Osteocyte (in vitro differentiated cells): Measurements from ENCODE around the gene CNTN2. TPM values are rescaled to one million over a fixed set of nuclear protein-coding genes. Genes with fewer than 3 reads are reported as not detected.

Experiments used
- DNase-seq: peaks from one replicate; pipeline ENCODE4 v3.0.0; 2021; ENCODE audit warnings: mixed read lengths; ENCODE audit not compliant: unreplicated experiment; ENCODE audit errors: extremely low spot score
- H3K27ac Mint-ChIP-seq: one replicate; pipeline ENCODE4 v1.8.0; 2021; ENCODE audit warnings: mild to moderate bottlenecking, mixed read lengths; ENCODE audit not compliant: unreplicated experiment
- H3K27me3 Mint-ChIP-seq: one replicate; pipeline ENCODE4 v1.8.0; 2021; ENCODE audit warnings: mixed read lengths; ENCODE audit not compliant: unreplicated experiment
- H3K36me3 Mint-ChIP-seq: one replicate; pipeline ENCODE4 v1.8.0; 2021; ENCODE audit warnings: mixed read lengths; ENCODE audit not compliant: unreplicated experiment
- H3K4me1 Mint-ChIP-seq: one replicate; pipeline ENCODE4 v1.8.0; 2021; ENCODE audit warnings: mixed read lengths; ENCODE audit not compliant: unreplicated experiment
- H3K4me3 Mint-ChIP-seq: one replicate; pipeline ENCODE4 v1.8.0; 2021; ENCODE audit warnings: mild to moderate bottlenecking, moderate library complexity, mixed read lengths; ENCODE audit not compliant: unreplicated experiment
- H3K9me3 Mint-ChIP-seq: one replicate; pipeline ENCODE4 v1.8.0; 2021; ENCODE audit warnings: mixed read lengths; ENCODE audit not compliant: unreplicated experiment
- long read RNA-seq: library from polyadenylated mRNA; unstranded; transcript quantifications from one replicate; pipeline ENCODE4 v2.0.0, GENCODE V29; 2021
- total RNA-seq: library from RNA; stranded (reverse); gene quantifications from 2 replicates; pipeline ENCODE4 v1.2.1, GENCODE V29; 2021
- TF ChIP-seq, protein P1 (sequence below): fragments of 200-600 bp; sonication (generic); IDR thresholded peaks from 2 replicates; pipeline ENCODE4 v1.5.0; 2021; ENCODE audit warnings: antibody characterized with exemption, mild to moderate bottlenecking, moderate library complexity

The CNTN2 gene
- not detected in 2 replicates for total RNA-seq
- long read RNA-seq, result 0 reads

DNA sequence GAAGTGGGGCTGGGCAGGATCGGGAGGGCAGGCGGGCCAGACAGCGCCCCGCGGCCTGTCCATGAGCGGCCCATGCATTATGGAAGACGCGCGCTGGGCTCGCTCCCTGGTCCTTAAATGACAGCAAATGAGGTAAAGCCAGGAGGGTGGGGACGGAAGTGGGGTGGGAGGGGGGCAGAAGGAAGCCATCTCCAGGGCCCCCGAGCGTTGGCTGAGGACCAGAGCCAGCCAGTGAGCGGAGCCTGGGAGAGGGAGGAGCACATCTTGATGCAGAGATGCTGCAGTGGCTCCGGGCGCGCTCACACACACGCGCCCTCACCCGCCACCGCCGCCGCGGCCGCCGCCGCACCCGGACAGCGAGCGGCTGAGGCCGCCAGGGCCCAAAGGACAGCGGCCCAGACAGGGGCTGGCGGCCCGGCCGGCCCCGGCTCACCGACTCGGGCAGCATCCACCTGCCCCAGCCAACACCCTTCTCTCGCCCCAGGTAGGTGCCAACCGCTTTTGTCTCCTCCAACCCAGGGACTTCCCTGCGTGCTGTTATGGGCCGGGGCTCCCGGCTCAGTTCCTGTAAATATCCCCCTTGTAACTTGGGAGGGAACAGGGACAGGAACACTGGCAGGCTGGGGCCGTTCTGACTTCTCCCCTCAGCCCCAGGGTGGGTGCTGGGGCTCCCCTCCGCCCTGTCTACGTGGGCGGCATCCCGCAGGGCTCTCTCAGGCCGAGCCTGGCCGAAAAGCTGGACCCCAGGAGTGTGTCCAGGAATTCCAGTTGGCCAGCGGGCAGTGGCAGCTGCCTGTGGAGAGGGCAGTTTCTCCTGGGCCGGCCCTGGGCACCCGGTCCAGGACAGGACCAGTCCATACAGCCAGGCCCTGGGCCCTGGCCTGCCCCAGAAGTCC is at the start of gene CNTN2:
TSS of gene CNTN2 (plus strand) at position 302 of the 896 bp plus-strand sequence. CDS start 9,974 bp downstream, outside the sequence.
- Mint-ChIP-seq H3K36me3 (no peaks in the 10 kb centered on the region), H3K4me1 (no peaks in the 10 kb centered on the region), H3K27me3 (peaks cover 45% of the 10 kb centered on the region), H3K27ac (no peak within 1 kb of the TSS), H3K4me3 (no peak within 1 kb of the TSS), H3K9me3 (no peaks in the 10 kb centered on the region)
- TF ChIP-seq, protein P1, sequence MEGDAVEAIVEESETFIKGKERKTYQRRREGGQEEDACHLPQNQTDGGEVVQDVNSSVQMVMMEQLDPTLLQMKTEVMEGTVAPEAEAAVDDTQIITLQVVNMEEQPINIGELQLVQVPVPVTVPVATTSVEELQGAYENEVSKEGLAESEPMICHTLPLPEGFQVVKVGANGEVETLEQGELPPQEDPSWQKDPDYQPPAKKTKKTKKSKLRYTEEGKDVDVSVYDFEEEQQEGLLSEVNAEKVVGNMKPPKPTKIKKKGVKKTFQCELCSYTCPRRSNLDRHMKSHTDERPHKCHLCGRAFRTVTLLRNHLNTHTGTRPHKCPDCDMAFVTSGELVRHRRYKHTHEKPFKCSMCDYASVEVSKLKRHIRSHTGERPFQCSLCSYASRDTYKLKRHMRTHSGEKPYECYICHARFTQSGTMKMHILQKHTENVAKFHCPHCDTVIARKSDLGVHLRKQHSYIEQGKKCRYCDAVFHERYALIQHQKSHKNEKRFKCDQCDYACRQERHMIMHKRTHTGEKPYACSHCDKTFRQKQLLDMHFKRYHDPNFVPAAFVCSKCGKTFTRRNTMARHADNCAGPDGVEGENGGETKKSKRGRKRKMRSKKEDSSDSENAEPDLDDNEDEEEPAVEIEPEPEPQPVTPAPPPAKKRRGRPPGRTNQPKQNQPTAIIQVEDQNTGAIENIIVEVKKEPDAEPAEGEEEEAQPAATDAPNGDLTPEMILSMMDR, result no peak
- no peak for DNase-seq

- Mint-ChIP-seq H3K4me3 (no peak overlapping the region), H3K4me1 (peaks cover 21% of the 10 kb centered on the region), H3K27me3 (peaks cover 9% of the 10 kb centered on the region), H3K36me3 (no peaks in the 10 kb centered on the region), H3K9me3 (no peaks in the 10 kb centered on the region), H3K27ac (no peak overlapping the region)
- TF ChIP-seq, protein P1, result no peak
- no peak for DNase-seq
Observed at GRCh38 chr1:204994086-204994862, 48.7 kb upstream of the CNTN2 start.

DNA sequence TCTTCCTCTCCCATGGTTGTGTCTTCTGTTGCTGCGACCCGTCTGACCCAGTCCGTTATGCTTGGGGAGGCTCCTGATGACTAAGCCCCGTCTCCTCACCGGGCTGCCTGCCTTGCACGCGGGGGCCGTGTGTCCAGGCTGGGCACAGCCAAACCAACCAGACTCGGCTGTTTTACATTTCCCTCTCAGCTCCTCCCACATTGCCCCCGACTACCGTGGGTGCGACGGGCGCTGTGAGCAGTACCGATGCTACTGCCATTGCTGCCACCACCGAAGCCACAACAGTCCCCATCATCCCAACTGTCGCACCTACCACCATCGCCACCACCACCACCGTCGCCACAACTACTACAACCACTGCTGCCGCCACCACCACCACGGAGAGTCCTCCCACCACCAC is 46.0 kb upstream of the CNTN2 start:
- no peak for DNase-seq
- TF ChIP-seq, protein P1, result no peak
- Mint-ChIP-seq H3K27me3 (peaks cover 18% of the 10 kb centered on the region), H3K27ac (no peak overlapping the region), H3K36me3 (no peaks in the 10 kb centered on the region), H3K4me1 (peaks cover 9% of the 10 kb centered on the region), H3K9me3 (no peaks in the 10 kb centered on the region), H3K4me3 (no peak overlapping the region)

GRCh38 chr1:204997591-204998355 is 45.2 kb upstream of the CNTN2 start:
- DNase-seq, result no peak
- Mint-ChIP-seq H3K27ac (no peak overlapping the region), H3K4me1 (peaks cover 9% of the 10 kb centered on the region), H3K36me3 (no peaks in the 10 kb centered on the region), H3K9me3 (no peaks in the 10 kb centered on the region), H3K27me3 (peaks cover 19% of the 10 kb centered on the region), H3K4me3 (no peak overlapping the region)
- TF ChIP-seq, protein P1, result no peak
